Activated B cell treated with CpG ODN at 0.5 μM for 24 hours (primary cell): ENCODE measurements around the gene COBL. TPM values are rescaled to one million over a fixed set of nuclear protein-coding genes. Genes with fewer than 3 reads are reported as not detected.

Experiments used
- ATAC-seq: fragments of 200-7000 bp; cut with Tn5 transposase; one replicate; pipeline ENCODE4 v1.10.0; 2021; ENCODE audit warnings: low read depth, mild to moderate bottlenecking, moderate library complexity
- CTCF ChIA-PET: fragments of 350-600 bp; sonication (Branson Sonifier 250); formaldehyde crosslinking; loops from one replicate; lab custom pipeline; 2021; ENCODE audit warnings: antibody characterized with exemption; lab: Charles Lee
- POLR2A ChIA-PET: fragments of 350-600 bp; sonication (Branson Sonifier 250); formaldehyde crosslinking; loops from one replicate; lab custom pipeline; 2021; ENCODE audit warnings: antibody characterized with exemption; lab: Charles Lee
- DNase-seq: peaks from one replicate; pipeline ENCODE4 v3.0.0; 2022
- H3K27ac Mint-ChIP-seq: one replicate; pipeline ENCODE4 v1.8.0; 2020; ENCODE audit warnings: mixed read lengths
- H3K27me3 Mint-ChIP-seq: one replicate; pipeline ENCODE4 v1.8.0; 2021; ENCODE audit warnings: mixed read lengths
- H3K36me3 Mint-ChIP-seq: one replicate; pipeline ENCODE4 v1.8.0; 2021; ENCODE audit warnings: low read depth, mixed read lengths
- H3K4me1 Mint-ChIP-seq: one replicate; pipeline ENCODE4 v1.8.0; 2021; ENCODE audit warnings: mixed read lengths
- H3K4me3 Mint-ChIP-seq: one replicate; pipeline ENCODE4 v1.8.0; 2020; ENCODE audit warnings: mild to moderate bottlenecking, mixed read lengths
- H3K9me3 Mint-ChIP-seq: one replicate; pipeline ENCODE4 v1.8.0; 2020; ENCODE audit warnings: mixed read lengths
- intact Hi-C: fragments of 100-400 bp; cut with micrococcal nuclease; formaldehyde crosslinking; loops from one replicate; pipeline ENCODE4 v1.15.1; 2024
- total RNA-seq: library from RNA; stranded (reverse); gene quantifications from 2 replicates; pipeline ENCODE4 v1.2.3, GENCODE V29; 2022
- TF ChIP-seq, protein P1 (sequence below): fragments of 200-600 bp; IDR thresholded peaks from one replicate; pipeline ENCODE4 v1.8.0; 2022; ENCODE audit warnings: antibody characterized with exemption, mild to moderate bottlenecking

Gene COBL
- total RNA-seq, 1 donor from 2014 or later: not detected

DNA sequence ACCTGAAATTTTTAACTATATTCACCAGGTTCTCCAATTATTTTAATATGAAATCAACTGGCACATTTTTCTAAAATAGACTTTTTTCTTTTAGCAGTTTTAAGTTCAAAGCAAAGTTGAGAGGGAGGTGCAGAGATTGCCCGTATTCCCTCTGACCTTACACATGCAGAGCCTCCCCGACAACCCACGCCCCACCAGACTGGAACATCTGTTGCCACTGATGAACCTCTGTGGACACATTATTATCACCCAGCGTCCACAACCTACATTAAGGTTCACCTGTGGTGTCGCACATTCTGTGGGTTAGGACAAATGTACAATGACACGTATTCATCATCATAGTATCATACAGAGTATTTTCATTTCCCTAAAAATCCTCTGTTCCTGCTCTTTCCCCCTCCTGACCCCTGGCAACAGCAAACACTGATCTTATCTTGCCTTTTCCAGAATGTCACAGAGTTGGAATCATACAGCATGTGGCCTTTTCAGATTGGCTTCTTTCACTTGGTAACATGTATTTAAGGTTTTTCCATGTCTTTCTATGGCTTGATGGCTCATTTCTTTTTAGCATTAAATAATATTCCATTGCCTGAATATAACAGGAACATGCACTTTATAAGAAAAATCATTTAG is 37.1 kb downstream of the COBL start:
- Mint-ChIP-seq H3K4me3 (no peak overlapping the region), H3K27ac (no peak overlapping the region), H3K27me3 (no peaks in the 10 kb centered on the region), H3K9me3 (peaks cover 8% of the 10 kb centered on the region), H3K4me1 (no peaks in the 10 kb centered on the region), H3K36me3 (no peaks in the 10 kb centered on the region)
- ChIA-PET POLR2A (no interaction called here), CTCF (no interaction called here)
- TF ChIP-seq, protein P1, sequence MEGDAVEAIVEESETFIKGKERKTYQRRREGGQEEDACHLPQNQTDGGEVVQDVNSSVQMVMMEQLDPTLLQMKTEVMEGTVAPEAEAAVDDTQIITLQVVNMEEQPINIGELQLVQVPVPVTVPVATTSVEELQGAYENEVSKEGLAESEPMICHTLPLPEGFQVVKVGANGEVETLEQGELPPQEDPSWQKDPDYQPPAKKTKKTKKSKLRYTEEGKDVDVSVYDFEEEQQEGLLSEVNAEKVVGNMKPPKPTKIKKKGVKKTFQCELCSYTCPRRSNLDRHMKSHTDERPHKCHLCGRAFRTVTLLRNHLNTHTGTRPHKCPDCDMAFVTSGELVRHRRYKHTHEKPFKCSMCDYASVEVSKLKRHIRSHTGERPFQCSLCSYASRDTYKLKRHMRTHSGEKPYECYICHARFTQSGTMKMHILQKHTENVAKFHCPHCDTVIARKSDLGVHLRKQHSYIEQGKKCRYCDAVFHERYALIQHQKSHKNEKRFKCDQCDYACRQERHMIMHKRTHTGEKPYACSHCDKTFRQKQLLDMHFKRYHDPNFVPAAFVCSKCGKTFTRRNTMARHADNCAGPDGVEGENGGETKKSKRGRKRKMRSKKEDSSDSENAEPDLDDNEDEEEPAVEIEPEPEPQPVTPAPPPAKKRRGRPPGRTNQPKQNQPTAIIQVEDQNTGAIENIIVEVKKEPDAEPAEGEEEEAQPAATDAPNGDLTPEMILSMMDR: no peak
- no peak for ATAC-seq
- DNase-seq: no peak
- intact Hi-C loops: no loop called here

DNA sequence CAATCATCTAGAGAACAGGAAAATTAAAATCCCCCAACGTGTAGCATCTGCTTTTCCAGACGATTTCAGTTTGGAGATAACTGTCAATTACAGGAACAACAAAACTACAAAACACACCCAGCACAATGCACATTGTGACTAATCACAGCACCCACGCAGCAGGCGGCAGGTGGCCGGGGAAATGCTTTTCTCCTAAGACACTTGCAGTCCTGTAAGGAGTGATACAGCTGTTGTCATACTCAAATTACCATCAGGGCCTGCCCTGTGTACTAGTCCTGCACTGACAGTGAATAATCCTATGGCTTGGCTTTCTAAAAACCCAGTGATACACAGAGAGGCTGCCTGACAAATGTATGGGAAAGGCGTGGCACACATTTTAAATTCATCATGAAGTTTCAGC is 37.8 kb downstream of the COBL start:
- no peak overlapping the region for H3K4me3 Mint-ChIP-seq
- H3K27ac Mint-ChIP-seq: no peak overlapping the region
- TF ChIP-seq, protein P1: no peak
- POLR2A ChIA-PET: no interaction called here
- CTCF ChIA-PET: no interaction called here
- ATAC-seq: no peak
- no peaks in the 10 kb centered on the region for H3K36me3 Mint-ChIP-seq
- H3K27me3 Mint-ChIP-seq: no peaks in the 10 kb centered on the region
- DNase-seq: no peak
- peaks cover 8% of the 10 kb centered on the region for H3K9me3 Mint-ChIP-seq
- H3K4me1 Mint-ChIP-seq: no peaks in the 10 kb centered on the region
- intact Hi-C loops: no loop called here

DNA sequence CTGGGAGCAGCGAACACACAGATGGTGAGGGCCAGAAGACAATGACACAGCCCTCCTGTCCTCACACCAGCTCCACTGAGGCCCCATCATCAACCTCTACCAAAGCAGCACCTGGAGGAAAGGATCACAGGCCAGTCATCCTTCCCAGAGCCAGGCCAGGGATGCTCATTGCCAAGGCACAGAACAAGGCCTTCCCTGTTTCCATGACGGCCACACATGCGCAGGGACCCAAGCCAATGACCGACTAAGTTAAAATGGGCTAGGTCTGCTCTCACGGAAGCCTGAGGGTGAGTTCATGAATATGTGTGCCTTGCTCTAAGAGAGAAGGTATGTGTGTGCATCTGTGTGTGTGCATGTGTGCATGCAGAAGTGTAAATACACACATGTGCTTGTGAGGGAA is 39.6 kb downstream of the COBL start:
- Mint-ChIP-seq H3K4me3 (no peak overlapping the region), H3K27ac (no peak overlapping the region), H3K36me3 (no peaks in the 10 kb centered on the region), H3K27me3 (no peaks in the 10 kb centered on the region), H3K4me1 (no peaks in the 10 kb centered on the region), H3K9me3 (peaks cover 3% of the 10 kb centered on the region)
- no peak for ATAC-seq
- no peak for DNase-seq
- CTCF ChIA-PET: no interaction called here
- TF ChIP-seq, protein P1: no peak
- POLR2A ChIA-PET: no interaction called here
- intact Hi-C loops: no loop called here

DNA sequence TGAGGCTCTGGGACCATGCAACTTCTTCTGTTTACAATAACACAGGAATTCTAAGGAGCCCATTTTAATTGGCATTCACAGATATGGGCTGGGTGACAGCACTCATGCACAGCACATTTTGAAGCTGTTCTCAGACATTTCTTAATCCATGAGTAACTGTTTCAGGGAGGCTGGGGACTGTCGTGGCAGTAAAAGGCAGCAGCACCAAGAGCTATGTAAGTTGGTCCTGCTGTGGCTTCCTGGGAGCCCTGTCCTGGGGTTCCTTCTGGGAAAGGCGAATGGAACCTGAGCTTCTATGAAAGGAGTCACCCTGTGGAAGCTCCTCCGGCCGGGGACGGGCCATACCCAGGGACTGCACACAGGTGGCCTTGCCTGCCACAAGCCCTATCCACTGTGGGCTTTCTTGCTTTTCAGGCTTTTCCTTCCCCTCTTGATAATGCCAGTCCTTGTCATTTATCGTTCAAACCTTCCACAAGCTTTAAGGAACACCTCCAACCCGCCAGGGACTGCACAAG is 40.5 kb downstream of the COBL start:
- ChIA-PET CTCF (no interaction called here), POLR2A (no interaction called here)
- intact Hi-C loops: no loop called here
- Mint-ChIP-seq H3K27ac (no peak overlapping the region), H3K4me3 (no peak overlapping the region), H3K36me3 (no peaks in the 10 kb centered on the region), H3K27me3 (no peaks in the 10 kb centered on the region), H3K4me1 (no peaks in the 10 kb centered on the region), H3K9me3 (no peaks in the 10 kb centered on the region)
- DNase-seq (no peak), ATAC-seq (no peak)
- TF ChIP-seq, protein P1: no peak

DNA sequence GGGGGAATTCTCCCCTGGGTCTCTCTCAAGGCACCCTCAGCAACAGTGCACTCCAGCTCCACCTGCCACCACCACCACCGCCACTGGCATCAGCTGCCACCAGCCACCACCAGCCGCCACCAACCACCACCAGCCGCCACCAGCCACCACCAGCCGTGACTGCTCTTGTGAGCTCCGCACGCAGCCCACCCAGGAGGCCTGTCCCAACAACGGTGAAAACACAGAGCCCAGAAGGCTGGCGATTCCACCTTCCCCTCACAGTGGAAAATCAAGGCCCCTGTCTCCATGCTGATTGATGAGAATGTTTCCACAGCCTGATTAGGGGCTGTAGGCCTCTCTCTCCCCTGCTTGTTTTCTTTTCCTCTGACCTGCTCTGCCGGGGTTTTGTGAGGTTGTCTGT is 41.1 kb downstream of the COBL start:
- TF ChIP-seq, protein P1: no peak

More for the DNA sequence above, 41.1 kb downstream of the COBL start:
- H3K4me1 Mint-ChIP-seq: no peaks in the 10 kb centered on the region
- POLR2A ChIA-PET: no interaction called here
- no peaks in the 10 kb centered on the region for H3K27me3 Mint-ChIP-seq
- H3K27ac Mint-ChIP-seq: no peak overlapping the region
- H3K9me3 Mint-ChIP-seq: no peaks in the 10 kb centered on the region
- intact Hi-C loops: no loop called here
- ATAC-seq: no peak
- no peaks in the 10 kb centered on the region for H3K36me3 Mint-ChIP-seq
- CTCF ChIA-PET: no interaction called here
- DNase-seq: no peak
- no peak overlapping the region for H3K4me3 Mint-ChIP-seq
